Fibroblast of mammary gland (primary cell): Measurements from ENCODE around the gene MRM3.
"Not testable (repeated sequence)": the region's sequence is repeated elsewhere in the genome, so short reads cannot be mapped to it uniquely, and the experiment has no call there.

Experiments used
- DNase-seq: peaks from one replicate; pipeline ENCODE4 v3.0.0-alpha.2; 2010; ENCODE audit warnings: low read depth
- H3K4me3 ChIP-seq: 2 replicates; pipeline ENCODE4 v1.5.1; 2011; ENCODE audit warnings: low read depth, mild to moderate bottlenecking, low read length, moderate library complexity; ENCODE audit not compliant: control insufficient read depth
- TF ChIP-seq, protein P1 (sequence below): conservative IDR thresholded peaks from 2 replicates; pipeline ENCODE4 v1.5.1; 2011; ENCODE audit warnings: low read depth, low read length, inconsistent platforms; ENCODE audit not compliant: control insufficient read depth, insufficient read depth

The MRM3 gene

DNA sequence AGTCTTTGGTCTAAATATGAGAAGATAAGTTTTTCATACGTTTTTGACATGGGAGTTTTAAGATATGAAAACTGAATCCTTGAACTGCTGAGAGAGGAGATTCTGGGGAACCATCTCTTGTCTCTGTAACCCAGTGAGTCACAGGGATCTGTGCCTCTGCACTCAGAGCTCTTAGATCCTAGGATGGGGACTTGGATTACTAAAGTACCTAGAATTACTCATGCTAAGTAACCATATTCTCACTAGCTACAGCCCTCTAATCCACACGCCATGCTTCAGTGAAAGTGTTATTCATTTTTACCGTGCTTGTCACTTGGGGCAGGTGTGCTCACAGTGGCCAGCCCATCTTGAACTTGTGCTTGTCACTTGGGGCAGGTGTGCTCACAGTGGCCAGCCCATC is 2.0 kb downstream of the MRM3 start:
- H3K4me3 ChIP-seq: no peak overlapping the region
- TF ChIP-seq, protein P1, sequence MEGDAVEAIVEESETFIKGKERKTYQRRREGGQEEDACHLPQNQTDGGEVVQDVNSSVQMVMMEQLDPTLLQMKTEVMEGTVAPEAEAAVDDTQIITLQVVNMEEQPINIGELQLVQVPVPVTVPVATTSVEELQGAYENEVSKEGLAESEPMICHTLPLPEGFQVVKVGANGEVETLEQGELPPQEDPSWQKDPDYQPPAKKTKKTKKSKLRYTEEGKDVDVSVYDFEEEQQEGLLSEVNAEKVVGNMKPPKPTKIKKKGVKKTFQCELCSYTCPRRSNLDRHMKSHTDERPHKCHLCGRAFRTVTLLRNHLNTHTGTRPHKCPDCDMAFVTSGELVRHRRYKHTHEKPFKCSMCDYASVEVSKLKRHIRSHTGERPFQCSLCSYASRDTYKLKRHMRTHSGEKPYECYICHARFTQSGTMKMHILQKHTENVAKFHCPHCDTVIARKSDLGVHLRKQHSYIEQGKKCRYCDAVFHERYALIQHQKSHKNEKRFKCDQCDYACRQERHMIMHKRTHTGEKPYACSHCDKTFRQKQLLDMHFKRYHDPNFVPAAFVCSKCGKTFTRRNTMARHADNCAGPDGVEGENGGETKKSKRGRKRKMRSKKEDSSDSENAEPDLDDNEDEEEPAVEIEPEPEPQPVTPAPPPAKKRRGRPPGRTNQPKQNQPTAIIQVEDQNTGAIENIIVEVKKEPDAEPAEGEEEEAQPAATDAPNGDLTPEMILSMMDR: no peak
- DNase-seq: peak; percentile 27

DNA sequence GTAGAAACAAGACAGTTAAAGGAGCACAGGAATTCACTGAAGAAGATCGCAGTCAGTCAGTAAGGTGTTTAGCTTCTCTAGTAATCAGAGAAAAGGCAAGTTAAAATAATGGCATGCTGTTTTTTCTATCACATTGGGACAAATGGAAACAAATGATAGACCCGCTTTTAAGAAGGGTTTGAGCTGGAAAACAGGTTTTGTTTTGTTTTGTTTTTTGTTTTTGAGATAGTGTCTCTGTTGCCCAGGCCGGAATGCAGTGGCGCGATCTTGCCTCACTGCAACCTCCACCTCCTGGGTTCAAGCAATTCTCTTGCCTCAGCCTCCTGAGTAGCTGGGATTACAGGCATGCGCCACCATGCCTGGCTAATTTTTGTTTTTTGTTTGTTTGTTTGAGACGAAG is 3.7 kb downstream of the MRM3 start:
- not testable (repeated sequence) for H3K4me3 ChIP-seq, DNase-seq

DNA sequence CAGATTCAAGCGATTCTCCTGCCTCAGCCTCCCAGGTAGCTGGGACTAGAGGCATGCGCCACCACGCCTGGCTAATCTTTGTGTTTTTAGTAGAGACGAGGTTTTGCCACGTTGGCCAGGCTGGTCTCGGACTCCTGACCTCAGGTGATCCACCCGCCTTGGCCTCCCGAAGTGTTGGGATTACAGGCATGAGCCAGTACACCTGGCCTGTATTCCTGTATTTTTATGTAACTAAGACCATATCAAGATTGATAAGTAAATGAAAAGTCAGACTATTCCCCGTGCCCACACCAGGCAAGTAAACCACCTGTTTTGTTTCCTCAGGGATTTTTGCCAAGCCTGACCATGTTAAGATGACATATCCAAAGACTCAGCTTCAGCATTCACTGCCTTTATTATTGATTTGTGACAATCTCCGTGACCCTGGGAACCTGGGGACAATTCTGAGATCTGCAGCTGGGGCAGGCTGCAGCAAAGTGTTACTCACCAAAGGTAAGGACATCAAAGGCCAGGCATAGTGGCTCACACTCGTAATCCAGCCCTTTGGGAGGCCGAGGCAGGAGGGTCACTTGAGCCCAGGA is 5.6 kb downstream of the MRM3 start:
- DNase-seq: no peak
- H3K4me3 ChIP-seq: no peak overlapping the region
- TF ChIP-seq, protein P1: no peak

DNA sequence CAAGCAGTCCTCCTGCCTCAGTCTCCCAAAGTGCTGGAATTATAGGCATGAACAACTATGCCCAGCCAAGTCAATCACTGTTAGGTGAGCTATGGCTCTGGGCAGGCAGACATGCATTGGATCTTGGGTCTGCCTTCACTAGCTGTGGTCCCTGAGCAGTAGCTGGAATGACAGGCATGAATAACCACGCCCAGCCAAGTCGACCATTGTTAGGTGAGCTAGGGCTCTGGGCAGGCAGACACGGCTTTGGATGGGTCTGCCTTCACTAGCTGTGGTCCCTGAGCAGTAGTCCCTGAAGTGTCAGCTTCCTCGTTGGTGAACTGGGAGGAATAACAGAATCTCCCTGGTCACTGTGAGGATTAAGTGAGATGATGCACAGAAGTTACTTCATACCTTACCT is 6.4 kb downstream of the MRM3 start:
- no peak for DNase-seq
- H3K4me3 ChIP-seq: no peak overlapping the region
- TF ChIP-seq, protein P1: no peak

DNA sequence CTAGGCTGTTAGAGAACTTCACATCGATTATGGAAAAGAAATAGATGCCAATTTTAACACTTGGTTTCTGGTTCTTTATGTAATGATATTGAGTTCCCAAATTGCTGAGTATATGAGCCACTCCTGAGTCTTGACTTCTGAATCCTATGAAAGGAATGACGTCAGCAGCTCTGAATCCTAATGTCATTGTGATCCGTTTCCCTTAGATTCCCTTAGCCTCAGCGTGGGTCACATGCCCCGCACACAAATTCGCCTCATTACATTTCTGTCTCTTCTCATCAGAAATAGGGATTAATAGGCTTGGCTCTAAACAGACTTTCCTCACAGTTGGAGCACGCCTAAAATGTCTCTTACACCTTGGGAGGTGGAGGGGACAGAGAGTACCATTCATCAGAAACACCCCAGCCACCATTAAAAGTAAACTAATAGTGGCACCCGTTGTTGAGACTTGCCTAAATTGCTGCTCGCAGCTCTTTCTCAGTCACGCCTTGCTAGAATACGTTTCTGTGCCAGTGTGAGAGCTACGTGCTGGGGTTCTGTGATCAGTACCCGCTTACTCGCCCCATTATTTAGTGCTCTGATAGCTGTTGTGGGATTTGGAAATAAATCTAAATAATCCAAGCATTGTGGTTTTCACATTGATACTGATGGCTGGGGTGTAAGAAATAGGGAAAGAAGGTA is 7.1 kb downstream of the MRM3 start:
- TF ChIP-seq, protein P1: no peak
- H3K4me3 ChIP-seq: no peak overlapping the region
- no peak for DNase-seq

DNA sequence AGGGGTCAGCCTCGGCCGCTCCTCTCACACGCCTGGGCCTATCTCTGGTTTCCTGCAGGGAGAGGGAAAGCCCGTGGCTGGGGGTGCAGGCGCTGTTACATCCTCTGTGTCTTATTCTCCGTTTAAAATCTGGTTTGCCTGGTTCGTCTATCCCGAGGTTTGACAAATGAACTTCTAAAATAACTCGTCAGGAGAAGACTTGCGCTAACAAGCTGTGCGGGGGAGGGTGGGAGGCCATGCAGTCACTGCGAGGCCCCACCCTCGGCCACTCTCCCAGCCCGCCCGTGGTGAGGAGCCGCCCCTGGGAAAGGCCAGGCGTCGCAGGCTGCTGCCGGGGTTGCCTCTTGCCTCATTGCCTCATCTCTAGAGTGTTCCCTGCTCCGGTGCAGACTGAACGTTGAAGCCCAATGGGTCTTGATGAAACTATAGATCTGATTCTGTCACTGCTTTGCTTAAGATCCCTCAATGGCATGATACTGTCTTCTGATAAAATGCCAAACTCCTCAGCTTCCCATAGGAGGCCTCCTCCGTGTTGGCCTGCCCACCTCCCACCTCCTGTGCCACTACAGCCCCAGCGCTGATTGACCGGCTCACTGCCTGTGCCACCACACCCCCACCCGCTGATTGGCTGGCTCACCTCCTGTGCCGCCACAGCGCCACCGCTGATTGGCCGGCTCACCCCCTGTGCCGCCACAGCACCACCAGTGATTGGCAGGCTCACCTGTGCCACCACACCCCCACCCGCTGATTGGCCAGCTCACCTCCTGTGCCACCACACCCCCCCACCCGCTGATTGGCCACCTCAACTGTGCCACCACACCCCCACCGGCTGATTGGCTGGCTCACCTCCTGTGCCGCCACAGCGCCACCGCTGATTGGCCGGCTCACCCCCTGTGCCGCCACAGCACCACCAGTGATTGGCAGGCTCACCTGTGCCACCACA is 8.0 kb downstream of the MRM3 start:
- not testable (repeated sequence) for H3K4me3 ChIP-seq, DNase-seq

DNA sequence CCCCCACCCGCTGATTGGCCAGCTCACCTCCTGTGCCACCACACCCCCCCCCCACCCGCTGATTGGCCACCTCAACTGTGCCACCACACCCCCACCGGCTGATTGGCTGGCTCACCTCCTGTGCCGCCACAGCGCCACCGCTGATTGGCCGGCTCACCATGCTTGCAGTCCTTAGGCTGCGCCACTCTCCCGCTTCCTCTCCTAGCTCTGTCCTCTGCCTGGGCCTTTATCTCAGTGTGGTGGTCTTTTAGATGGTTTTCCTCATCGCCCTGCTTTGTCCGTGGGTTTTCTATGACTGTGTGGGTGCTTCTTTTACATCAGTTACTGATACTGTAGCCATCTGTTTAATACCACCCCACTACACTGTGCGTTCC is 8.7 kb downstream of the MRM3 start:
- H3K4me3 ChIP-seq, DNase-seq: not testable (repeated sequence)

DNA sequence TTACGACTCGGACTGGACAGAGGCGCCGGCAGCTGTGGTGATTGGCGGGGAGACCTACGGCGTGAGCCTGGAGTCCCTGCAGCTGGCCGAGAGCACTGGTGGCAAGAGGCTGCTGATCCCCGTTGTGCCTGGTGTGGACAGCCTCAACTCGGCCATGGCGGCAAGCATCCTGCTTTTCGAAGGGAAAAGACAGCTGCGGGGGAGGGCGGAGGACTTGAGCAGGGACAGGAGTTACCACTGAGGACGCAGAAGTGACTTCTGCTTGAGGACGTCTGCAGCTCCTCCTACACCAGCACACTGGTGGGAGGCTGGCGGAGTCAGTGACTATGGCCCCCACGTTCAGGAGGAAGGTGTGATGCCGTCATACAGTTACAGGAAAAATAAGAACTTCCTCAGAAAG is 9.7 kb downstream of the MRM3 start:
- no peak for DNase-seq

More for the DNA sequence above, 9.7 kb downstream of the MRM3 start:
- TF ChIP-seq, protein P1: no peak
- H3K4me3 ChIP-seq: no peak overlapping the region
